ENCODE measurements around the gene NLGN3. TPM values are rescaled to one million over a fixed set of nuclear protein-coding genes. Genes with fewer than 3 reads are reported as not detected.
"Not testable (repeated sequence)": the region's sequence is repeated elsewhere in the genome, so short reads cannot be mapped to it uniquely, and the experiment has no call there.

The NLGN3 gene
- total RNA-seq, 1 donor from 2014 or later, result 15.1 TPM

- no peak for DNase-seq (ENCODE audit: low spot score in 2 of 2)
- FAIRE-seq, result no peak
Observed at GRCh38 chrX:71168134-71168533, 23.5 kb downstream of the NLGN3 start.

- no peak for DNase-seq (ENCODE audit: low spot score in 2 of 2)
- FAIRE-seq, result no peak
Observed at GRCh38 chrX:71169586-71169985, 24.9 kb downstream of the NLGN3 start.

DNA sequence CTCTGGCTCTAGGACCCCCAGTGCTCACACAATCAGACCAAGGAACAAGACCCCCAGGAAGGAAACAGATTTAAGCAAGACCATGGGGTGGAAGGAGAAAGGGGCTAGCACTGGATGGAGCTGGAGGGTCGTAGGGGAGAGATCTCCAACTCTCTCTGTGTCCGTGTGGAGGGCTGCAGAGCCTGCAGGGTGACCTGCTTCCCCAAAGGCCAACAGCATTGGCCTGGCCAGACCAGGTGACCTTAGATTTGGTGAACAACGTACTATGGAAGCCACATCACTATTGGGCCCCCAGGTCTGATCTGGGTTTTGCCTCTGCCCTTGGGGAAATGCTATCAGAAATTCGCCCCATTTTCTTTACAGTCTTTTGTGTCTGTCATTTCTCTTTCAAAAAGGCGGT, 26.0 kb downstream of the NLGN3 start:
- FAIRE-seq, result no peak
- no peak for DNase-seq (ENCODE audit: low spot score in 2 of 2)

GRCh38 chrX:71171110-71171801, 26.6 kb downstream of the NLGN3 start:
- FAIRE-seq, result no peak
- no peak for DNase-seq (ENCODE audit: low spot score in 2 of 2)

- DNase-seq (ENCODE audit: low spot score in 2 of 2) (no peak), FAIRE-seq (no peak)
Observed at GRCh38 chrX:71173440-71173839, 28.8 kb downstream of the NLGN3 start.

- no peak for FAIRE-seq
- no peak for DNase-seq (ENCODE audit: low spot score in 2 of 2)
Observed at GRCh38 chrX:71174795-71175194, 30.2 kb downstream of the NLGN3 start.

GRCh38 chrX:71175531-71175930, 30.9 kb downstream of the NLGN3 start:
- DNase-seq (ENCODE audit: low spot score in 2 of 2) (no peak), FAIRE-seq (no peak)

- DNase-seq (ENCODE audit: low spot score in 2 of 2) (no peak), FAIRE-seq (no peak)
Observed at GRCh38 chrX:71177327-71177726, 32.7 kb downstream of the NLGN3 start.

- FAIRE-seq (no peak), DNase-seq (ENCODE audit: low spot score in 2 of 2) (peak in 1 of 2 donors; percentile 25)
Observed at GRCh38 chrX:71178908-71179307, 34.3 kb downstream of the NLGN3 start.

- DNase-seq (ENCODE audit: low spot score in 2 of 2); FAIRE-seq: not testable (repeated sequence)
Observed at GRCh38 chrX:71180579-71181265, 36.1 kb downstream of the NLGN3 start.

DNA sequence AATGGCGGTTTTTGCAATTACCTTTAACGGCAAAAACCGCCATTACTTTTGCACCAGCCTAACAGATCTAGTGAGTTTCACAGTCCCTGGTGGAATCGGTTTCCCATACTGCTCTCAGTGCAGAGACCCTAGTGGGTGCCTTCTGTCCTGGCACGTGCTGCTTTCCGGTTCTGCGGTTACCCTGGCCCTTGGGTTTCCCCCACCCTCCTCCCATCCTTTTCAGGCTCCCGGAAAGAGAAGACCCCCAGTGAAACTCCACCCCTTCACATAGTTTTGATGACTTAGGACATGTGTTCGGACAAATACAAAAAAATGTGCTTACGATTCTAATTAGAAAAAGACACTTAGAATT, 36.9 kb downstream of the NLGN3 start:
- DNase-seq (ENCODE audit: low spot score in 2 of 2) (no peak), FAIRE-seq (no peak)

DNA sequence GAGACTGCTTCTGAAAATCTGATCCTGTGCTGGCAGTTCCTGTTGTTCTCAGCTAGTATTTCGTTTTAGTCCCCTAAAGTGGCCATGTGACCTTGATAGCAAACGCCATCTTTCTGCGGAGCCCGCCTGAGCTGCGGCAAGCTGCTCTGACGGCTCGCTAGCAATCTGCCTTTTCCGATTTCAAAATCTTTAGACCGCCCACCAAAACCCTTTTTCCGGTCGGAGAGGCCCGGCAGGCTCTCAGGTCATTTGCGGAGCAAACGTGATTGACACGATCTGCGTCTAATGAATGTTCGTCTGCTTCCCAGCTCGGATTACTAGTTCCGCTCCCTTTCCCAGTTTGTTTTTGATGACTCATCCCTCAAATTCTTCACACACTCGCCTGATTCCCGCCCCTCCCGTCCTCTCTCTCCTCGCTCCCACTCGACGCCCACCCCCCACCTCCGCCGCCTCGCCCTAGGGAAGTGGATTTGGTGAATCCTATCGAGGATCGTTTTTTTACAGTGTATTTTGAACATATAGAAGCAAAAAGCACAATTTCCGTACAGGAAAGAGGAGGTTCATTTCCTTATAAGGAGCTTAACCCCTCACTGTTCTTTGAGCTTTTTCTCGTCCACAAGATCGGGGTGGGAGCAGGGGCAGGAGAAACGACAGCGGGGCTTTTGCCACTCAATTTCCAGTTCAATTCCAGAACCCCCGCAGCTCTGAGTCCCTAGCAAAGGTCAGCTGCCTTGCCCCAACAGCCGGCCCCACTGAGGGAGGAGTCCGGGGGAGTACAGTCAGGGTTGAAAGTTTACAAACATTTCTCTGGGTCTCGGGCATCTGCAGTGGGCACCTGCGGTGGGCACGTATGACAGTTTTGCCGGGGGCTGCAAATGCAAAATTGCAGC, 37.5 kb downstream of the NLGN3 start:
- DNase-seq (ENCODE audit: low spot score in 2 of 2) (peak; percentile 53 to 76), FAIRE-seq (peak; percentile 42)

- no peak for DNase-seq (ENCODE audit: low spot score in 2 of 2)
- no peak for FAIRE-seq
Observed at GRCh38 chrX:71182871-71183270, 38.2 kb downstream of the NLGN3 start.

GRCh38 chrX:71183341-71183740, 38.7 kb downstream of the NLGN3 start:
- FAIRE-seq (no peak), DNase-seq (ENCODE audit: low spot score in 2 of 2) (no peak)

DNA sequence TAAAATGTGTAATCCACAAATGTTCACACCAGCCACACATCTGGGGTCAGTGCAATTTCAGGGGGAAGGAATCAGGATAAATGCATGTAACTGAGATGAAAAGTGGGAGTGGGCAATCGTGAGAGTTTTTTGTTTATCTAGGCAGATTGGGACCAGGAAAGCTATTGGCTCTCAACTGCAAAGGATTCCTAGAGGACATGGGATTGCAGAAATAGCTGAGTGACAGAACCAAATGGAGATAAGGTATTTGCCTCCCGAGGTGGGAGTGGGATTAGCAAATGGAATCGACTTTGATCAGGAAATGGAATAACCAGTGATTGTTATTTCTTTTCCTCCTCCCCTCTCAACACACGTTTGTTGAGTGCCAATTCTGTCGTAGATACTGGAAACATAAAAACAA, 39.5 kb downstream of the NLGN3 start:
- FAIRE-seq, result no peak
- DNase-seq (ENCODE audit: low spot score in 2 of 2), result no peak

DNA sequence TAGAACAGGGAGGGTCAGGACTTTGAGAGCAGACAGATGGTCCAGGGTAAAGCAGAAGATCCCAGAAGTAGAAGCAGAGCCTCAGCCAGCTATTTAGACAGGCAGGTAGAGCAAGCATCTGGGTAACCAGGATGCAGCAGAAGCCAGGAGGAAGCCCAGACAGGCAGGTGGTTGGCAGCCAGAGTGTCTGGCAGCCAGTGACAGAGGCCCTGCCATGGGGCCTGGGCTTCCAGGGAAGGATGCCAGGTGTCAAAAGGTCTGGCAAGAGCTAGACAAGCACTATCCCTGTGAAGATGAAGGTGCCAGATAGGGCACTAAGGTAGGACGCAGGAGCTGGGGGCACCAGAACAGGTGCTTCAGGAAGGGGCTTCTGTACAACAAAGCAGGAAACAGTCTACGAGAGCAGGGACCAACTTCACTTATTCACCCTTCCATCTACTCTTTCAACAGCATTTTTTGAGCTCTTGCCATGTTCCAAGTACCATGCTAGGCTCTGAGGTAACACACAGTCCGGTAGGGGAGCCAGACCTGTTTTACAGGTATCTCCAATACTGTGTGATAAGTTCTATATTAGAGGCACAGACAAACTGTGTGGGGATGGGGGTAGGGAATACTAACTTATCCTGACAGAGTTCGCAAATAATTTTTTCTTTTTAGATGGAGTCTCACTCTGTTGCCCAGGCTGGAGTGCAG, 40.3 kb downstream of the NLGN3 start:
- no peak for DNase-seq (ENCODE audit: low spot score in 2 of 2)
- no peak for FAIRE-seq

- no peak for FAIRE-seq
- no peak for DNase-seq (ENCODE audit: low spot score in 2 of 2)
Observed at GRCh38 chrX:71191248-71191647, 46.6 kb downstream of the NLGN3 start.

DNA sequence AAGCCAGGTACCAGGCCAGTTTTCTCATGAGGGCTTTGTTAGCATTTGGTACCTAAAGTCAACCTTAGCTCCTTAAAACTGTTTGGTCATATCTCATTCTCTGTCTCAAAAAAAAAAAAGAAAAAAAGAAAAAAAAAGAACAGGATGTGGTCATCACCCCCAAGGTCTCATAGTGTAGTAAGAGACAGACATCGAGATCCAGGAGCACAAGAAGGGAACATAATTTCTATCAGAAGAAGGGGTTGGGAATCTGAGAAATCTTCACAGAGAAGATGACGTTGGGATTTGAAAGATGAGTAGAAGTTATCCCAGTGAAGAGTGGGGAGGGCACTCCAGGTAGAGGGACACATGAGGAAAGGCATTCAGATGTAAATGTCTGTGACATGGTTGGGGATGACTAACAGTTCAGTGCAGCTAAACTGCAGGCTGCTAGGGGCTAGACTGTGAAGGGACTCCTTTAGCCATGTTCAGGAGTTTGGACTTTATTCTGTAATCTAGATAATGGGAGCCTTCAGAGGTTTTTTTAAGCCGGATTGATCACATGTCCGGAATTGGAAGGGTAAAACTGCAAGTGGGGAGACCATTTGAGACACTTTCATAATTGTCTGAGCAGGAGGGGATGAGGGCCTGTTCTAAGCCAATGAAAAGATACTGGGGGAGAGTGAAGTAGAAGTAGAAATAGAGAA, 51.5 kb downstream of the NLGN3 start:
- FAIRE-seq, result no peak
- no peak for DNase-seq (ENCODE audit: low spot score in 2 of 2)

DNA sequence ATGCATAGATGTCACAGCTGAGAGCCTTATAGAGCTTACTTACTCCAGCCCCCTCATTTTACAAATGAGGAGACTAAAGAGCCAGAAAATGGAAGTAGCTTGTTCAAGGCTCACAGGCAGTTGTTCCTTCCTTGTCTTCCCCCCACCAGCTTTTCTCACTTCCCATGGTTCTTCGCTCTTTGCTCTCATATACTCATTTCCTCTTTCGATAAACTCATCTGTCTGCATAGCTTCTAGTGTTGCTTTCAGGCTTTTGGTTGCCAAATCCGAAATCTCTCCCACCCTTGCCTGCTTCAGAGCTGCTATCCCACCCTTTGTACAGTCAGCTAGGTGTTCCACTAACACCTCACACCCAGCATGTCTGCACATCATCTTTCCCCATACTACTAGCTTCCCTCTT, 53.4 kb downstream of the NLGN3 start:
- DNase-seq (ENCODE audit: low spot score in 2 of 2) (no peak), FAIRE-seq (no peak)

Data from frontal cortex (tissue), 4 donors.